Fibroblast of skin of left quadriceps (primary cell): ENCODE measurements around the gene GMPR.

ENCODE experiments used
- DNase-seq, 2 experiments: peaks; one replicate each; pipeline ENCODE4 v3.0.0-alpha.2; 2013; ENCODE audit warnings: low read depth in 2 of 2

Gene GMPR

GRCh38 chr6:16238057-16238962, at the start of gene GMPR:
TSS of gene GMPR (plus strand) at chr6:16238587. CDS start at chr6:16238694, 107 bp downstream.
- DNase-seq, result no peak

GRCh38 chr6:16190214-16190613, 48.2 kb upstream of the GMPR start:
- no peak for DNase-seq

GRCh38 chr6:16196260-16196983, 42.0 kb upstream of the GMPR start:
- no peak for DNase-seq

GRCh38 chr6:16196984-16197546, 41.3 kb upstream of the GMPR start:
- no peak for DNase-seq

- no peak for DNase-seq
Observed at GRCh38 chr6:16198061-16198705, 40.2 kb upstream of the GMPR start.

- no peak for DNase-seq
Observed at GRCh38 chr6:16199804-16200203, 38.6 kb upstream of the GMPR start.

- no peak for DNase-seq
Observed at GRCh38 chr6:16200321-16200883, 38.0 kb upstream of the GMPR start.

- no peak for DNase-seq
Observed at GRCh38 chr6:16201706-16202105, 36.7 kb upstream of the GMPR start.

- DNase-seq, result no peak
Observed at GRCh38 chr6:16204653-16205376, 33.6 kb upstream of the GMPR start.

GRCh38 chr6:16205377-16206144, 32.8 kb upstream of the GMPR start:
- peak; percentile 93 for DNase-seq

- peak; percentile 79 to 81 for DNase-seq
Observed at GRCh38 chr6:16206595-16207037, 31.8 kb upstream of the GMPR start.

GRCh38 chr6:16208989-16209388, 29.4 kb upstream of the GMPR start:
- DNase-seq, result no peak

- DNase-seq, result no peak
Observed at GRCh38 chr6:16209539-16209938, 28.8 kb upstream of the GMPR start.

- no peak for DNase-seq
Observed at GRCh38 chr6:16212276-16212675, 26.1 kb upstream of the GMPR start.

- no peak for DNase-seq
Observed at GRCh38 chr6:16216501-16217155, 21.8 kb upstream of the GMPR start.

GRCh38 chr6:16217156-16217721, 21.1 kb upstream of the GMPR start:
- DNase-seq, result no peak

- DNase-seq, result no peak
Observed at GRCh38 chr6:16222826-16223225, 15.6 kb upstream of the GMPR start.

GRCh38 chr6:16223362-16223761, 15.0 kb upstream of the GMPR start:
- no peak for DNase-seq

GRCh38 chr6:16224409-16224808, 14.0 kb upstream of the GMPR start:
- DNase-seq, result no peak
